ENCODE data around the gene PPP4R1. TPM values are rescaled to one million over a fixed set of nuclear protein-coding genes. Genes with fewer than 3 reads are reported as not detected.

The PPP4R1 gene
- total RNA-seq, 2 donors from 2014 or later = 52.5 to 77.5 TPM

DNA sequence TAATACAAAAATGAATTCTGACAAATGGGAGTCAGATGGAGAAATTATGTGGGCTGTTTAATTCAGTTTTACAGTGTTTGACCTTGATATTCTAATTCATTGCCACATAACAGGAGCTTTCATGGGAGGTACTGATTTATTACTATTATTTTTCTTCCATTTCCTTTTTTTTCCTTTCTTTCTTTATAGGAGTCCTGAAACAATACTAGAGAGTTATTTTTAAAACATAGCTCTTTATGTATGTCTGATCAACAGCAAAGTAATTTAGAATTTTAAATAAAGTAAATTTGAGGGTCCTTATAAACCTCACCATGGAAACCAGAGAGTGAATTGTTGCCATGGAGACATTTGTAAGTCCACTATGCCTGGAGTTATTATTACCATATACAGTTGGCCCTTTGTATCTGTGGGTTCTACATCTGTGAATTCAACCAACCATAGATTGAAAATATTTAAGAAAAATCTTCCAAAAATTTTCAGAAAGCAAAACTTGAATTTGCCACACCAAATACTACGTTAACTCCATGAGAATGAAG, 40.9 kb upstream of the PPP4R1 start:
- no peaks in the 10 kb centered on the region for H3K36me3 ChIP-seq
- no peaks in the 10 kb centered on the region for H3K9me3 ChIP-seq
- H3K27ac ChIP-seq = no peak overlapping the region
- H3K9ac ChIP-seq (ENCODE audit: low read depth in 2 of 2, low read length in 2 of 2) = no peak overlapping the region
- H3K27me3 ChIP-seq = no peaks in the 10 kb centered on the region
- H3K4me3 ChIP-seq = no peak overlapping the region
- intact Hi-C loops (cut with DNase I) = no loop called here
- H3K4me1 ChIP-seq = no peaks in the 10 kb centered on the region
- TF ChIP-seq, protein P1, sequence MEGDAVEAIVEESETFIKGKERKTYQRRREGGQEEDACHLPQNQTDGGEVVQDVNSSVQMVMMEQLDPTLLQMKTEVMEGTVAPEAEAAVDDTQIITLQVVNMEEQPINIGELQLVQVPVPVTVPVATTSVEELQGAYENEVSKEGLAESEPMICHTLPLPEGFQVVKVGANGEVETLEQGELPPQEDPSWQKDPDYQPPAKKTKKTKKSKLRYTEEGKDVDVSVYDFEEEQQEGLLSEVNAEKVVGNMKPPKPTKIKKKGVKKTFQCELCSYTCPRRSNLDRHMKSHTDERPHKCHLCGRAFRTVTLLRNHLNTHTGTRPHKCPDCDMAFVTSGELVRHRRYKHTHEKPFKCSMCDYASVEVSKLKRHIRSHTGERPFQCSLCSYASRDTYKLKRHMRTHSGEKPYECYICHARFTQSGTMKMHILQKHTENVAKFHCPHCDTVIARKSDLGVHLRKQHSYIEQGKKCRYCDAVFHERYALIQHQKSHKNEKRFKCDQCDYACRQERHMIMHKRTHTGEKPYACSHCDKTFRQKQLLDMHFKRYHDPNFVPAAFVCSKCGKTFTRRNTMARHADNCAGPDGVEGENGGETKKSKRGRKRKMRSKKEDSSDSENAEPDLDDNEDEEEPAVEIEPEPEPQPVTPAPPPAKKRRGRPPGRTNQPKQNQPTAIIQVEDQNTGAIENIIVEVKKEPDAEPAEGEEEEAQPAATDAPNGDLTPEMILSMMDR (IDR thresholded peaks at IDR 0.05) = no peak
- no peak for DNase-seq

DNA sequence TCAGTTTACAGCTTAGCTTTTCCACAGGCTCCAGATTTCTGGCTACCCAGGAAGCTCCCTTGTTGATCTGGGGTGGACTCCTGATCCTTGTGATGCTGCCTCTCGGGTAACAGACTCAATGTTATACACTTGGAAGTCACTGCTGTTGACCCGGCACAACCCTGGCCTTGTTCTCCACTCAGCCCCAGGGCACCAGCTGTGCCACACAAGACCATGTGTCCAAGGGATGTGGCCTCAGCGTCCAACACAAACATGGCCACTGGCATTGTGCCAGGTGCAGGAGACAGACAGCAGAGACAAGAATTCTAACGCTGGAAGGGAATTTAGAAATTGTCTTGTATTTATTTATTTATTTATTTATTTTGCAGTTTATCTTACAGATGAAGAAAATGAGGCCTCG, 39.0 kb upstream of the PPP4R1 start:
- Histone ChIP-seq H3K27me3 (no peaks in the 10 kb centered on the region), H3K9ac (ENCODE audit: low read depth in 2 of 2, low read length in 2 of 2) (no peak overlapping the region), H3K4me1 (no peaks in the 10 kb centered on the region), H3K27ac (no peak overlapping the region), H3K9me3 (no peaks in the 10 kb centered on the region), H3K36me3 (no peaks in the 10 kb centered on the region), H3K4me3 (no peak overlapping the region)
- no peak for DNase-seq
- TF ChIP-seq, protein P1 (IDR thresholded peaks at IDR 0.05) = no peak
- intact Hi-C loops (cut with DNase I) = no loop called here

GRCh38 chr18:9649164-9649540, 34.8 kb upstream of the PPP4R1 start:
- intact Hi-C loops (cut with DNase I) = no loop called here

GRCh38 chr18:9648431-9649163, 34.2 kb upstream of the PPP4R1 start:
- Histone ChIP-seq H3K27ac (no peak overlapping the region), H3K36me3 (no peaks in the 10 kb centered on the region), H3K4me1 (no peaks in the 10 kb centered on the region), H3K9me3 (no peaks in the 10 kb centered on the region), H3K27me3 (no peaks in the 10 kb centered on the region), H3K9ac (ENCODE audit: low read depth in 2 of 2, low read length in 2 of 2) (no peak overlapping the region), H3K4me3 (no peak overlapping the region)
- TF ChIP-seq, protein P1 (IDR thresholded peaks at IDR 0.05) = no peak
- no peak for DNase-seq
- intact Hi-C loops (cut with DNase I) = no loop called here

More at GRCh38 chr18:9649164-9649540, 34.8 kb upstream of the PPP4R1 start:
- Histone ChIP-seq H3K27ac (no peak overlapping the region), H3K27me3 (no peaks in the 10 kb centered on the region), H3K4me1 (no peaks in the 10 kb centered on the region), H3K9ac (ENCODE audit: low read depth in 2 of 2, low read length in 2 of 2) (no peak overlapping the region), H3K4me3 (no peak overlapping the region), H3K36me3 (no peaks in the 10 kb centered on the region), H3K9me3 (no peaks in the 10 kb centered on the region)
- TF ChIP-seq, protein P1 (IDR thresholded peaks at IDR 0.05) = no peak
- DNase-seq = no peak

- no peak overlapping the region for H3K9ac ChIP-seq (ENCODE audit: low read depth in 2 of 2, low read length in 2 of 2)
- H3K9me3 ChIP-seq = no peaks in the 10 kb centered on the region
- DNase-seq = no peak
- no peaks in the 10 kb centered on the region for H3K27me3 ChIP-seq
- H3K27ac ChIP-seq = no peak overlapping the region
- no peaks in the 10 kb centered on the region for H3K4me1 ChIP-seq
- TF ChIP-seq, protein P1 (IDR thresholded peaks at IDR 0.05) = no peak
- H3K36me3 ChIP-seq = no peaks in the 10 kb centered on the region
- no peak overlapping the region for H3K4me3 ChIP-seq
- intact Hi-C loops (cut with DNase I) = no loop called here
Observed at GRCh38 chr18:9647496-9648323, 33.4 kb upstream of the PPP4R1 start.

All from colonic mucosa (tissue), 4 donors.